Muscle of arm (tissue), 12 donors: ENCODE results near the gene ILDR2. TPM values are rescaled to one million over a fixed set of nuclear protein-coding genes. Genes with fewer than 3 reads are reported as not detected.
A peak's percentile ranks its signal among the peaks of the same experiment; 100 is the strongest.
"Not testable (repeated sequence)": the region's sequence is repeated elsewhere in the genome, so short reads cannot be mapped to it uniquely, and the experiment has no call there.

ENCODE experiments used
- DNase-seq: peaks from one replicate; pipeline ENCODE4 v3.0.0-alpha.2; 2013
- polyA plus RNA-seq, 12 donors: library from polyadenylated mRNA; unstranded; fragments of 120-200 nt; gene quantifications; one replicate each; pipeline ENCODE4 v1.2.1, GENCODE V29; 2013; ENCODE audit not compliant: insufficient read length in 12 of 12

Gene ILDR2
- polyA plus RNA-seq, 12 donors = 1.3 to 5.0 (median 2.0) TPM; not detected in 1

GRCh38 chr1:166889776-166890175 is 85.6 kb downstream of the ILDR2 start:
- no peak for DNase-seq

GRCh38 chr1:166888373-166889111 is 86.8 kb downstream of the ILDR2 start:
- DNase-seq = no peak

DNA sequence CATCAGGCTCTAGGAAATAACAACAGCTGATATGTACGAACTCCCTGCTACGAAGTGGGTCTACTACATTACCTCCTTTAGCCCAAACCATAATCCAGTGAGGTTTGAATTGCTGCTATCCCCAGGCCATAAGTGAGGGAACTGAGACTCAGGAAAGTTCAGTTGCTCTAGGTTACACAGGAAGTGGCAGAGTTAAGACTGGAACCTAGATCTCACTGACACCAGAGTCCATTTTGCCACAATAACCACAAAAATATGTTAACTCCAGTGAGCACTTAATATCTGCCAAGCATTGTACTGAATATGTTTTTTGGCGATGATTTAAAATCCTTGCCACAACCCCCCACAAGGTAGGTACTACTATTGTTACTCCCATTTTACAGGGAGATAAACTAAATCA is 90.4 kb downstream of the ILDR2 start:
- no peak for DNase-seq

DNA sequence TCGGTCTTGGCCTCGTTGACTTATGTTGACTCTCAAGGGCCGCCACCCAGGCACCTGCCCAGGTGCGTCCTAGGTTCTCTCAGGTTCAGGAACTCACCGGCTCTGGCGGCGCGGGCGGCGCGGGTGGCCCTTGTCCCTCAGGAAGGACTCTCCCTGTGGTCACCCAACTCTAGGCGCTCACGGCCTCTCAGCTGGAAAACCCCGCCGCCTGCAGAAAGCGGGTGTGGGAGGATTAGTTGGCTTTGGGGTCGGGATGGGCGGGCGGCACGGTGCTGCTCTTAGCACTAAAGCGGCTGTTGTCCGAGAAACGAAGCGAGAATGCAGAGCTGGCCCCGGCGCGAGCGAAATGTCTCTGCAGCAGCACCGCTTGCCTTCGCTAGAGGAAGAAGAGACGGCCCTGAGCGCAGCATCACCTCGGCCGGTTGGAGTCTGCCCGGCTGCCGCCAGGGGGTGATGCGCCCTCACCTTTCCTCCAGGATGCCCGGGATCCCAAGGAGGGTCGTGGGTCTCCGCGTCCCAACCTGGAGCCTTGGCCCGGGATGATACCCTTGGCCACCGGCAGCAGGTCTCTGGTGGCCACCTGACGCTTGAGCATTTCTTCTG is 91.2 kb downstream of the ILDR2 start:
- DNase-seq = peak; percentile 28

GRCh38 chr1:166882893-166883292 is 92.4 kb downstream of the ILDR2 start:
- DNase-seq = no peak

GRCh38 chr1:166878173-166878917 is 97.0 kb downstream of the ILDR2 start:
- not testable (repeated sequence) for DNase-seq

GRCh38 chr1:166876540-166876838 is 98.9 kb downstream of the ILDR2 start:
- DNase-seq = no peak

GRCh38 chr1:166875734-166876539 is 99.4 kb downstream of the ILDR2 start, which contains the start of gene TADA1:
Gene TADA1 (minus strand): TSS chr1:166876264. CDS start chr1:166876233, 31 bp downstream.
- DNase-seq = peak; percentile 97

DNA sequence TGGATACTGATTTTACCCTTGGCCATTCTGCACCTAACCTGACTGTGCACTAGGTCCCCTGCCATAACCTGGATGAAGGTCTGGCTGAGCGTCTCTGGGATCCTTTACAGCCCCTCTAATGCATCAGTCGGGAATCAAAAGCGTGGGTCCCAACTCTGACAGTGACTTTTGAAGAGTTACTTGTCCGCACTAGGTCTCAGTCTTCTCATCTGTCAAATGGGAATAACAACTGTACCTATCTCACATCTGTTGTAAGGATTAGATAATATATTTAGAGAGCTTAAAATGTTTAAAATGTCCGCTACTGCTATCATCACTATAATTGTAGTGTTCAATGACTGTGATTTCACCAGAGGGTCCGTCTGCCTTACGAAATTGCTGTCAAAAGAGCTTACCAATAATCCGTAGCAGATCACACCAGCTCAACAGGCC is 100.0 kb downstream of the ILDR2 start:
- DNase-seq = peak; percentile 12

DNA sequence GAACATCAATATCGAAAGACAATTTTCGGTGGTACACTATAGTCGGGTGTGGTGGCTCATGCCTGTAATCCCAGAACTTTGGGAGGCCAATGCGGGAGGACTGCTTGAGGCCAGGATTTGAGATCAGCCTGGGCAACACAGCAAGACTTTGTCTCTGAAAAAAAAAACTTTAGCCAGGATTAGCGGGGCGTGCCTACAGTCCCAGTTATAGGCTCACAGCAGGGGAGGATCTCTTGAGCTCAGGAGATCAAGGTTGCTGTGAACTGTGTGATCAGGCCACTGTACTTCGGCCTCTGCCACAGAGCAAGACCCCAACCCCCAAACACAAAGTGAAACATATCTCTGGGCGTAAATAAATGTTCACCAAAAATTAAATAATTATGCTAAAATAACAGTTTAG is 100.9 kb downstream of the ILDR2 start:
- DNase-seq = no peak

DNA sequence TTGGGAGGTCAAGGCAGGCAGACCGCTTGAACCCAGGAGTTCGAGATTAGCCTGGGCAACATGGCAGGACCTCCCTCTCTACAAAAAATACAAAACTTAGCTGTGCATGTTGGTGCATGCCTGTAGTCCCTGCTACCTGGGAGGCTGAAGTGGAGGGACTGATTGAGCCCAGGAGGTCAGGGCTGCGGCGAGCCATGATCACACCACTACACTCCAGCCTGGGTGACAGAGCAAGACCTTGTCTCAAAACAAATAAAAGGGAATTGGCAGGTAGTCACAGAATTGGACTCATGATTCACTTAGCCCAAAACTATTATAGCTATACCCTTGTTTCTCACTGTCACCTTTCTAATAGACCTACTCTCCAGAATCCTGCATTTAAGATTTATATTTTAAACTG is 104.8 kb downstream of the ILDR2 start:
- DNase-seq = no peak

DNA sequence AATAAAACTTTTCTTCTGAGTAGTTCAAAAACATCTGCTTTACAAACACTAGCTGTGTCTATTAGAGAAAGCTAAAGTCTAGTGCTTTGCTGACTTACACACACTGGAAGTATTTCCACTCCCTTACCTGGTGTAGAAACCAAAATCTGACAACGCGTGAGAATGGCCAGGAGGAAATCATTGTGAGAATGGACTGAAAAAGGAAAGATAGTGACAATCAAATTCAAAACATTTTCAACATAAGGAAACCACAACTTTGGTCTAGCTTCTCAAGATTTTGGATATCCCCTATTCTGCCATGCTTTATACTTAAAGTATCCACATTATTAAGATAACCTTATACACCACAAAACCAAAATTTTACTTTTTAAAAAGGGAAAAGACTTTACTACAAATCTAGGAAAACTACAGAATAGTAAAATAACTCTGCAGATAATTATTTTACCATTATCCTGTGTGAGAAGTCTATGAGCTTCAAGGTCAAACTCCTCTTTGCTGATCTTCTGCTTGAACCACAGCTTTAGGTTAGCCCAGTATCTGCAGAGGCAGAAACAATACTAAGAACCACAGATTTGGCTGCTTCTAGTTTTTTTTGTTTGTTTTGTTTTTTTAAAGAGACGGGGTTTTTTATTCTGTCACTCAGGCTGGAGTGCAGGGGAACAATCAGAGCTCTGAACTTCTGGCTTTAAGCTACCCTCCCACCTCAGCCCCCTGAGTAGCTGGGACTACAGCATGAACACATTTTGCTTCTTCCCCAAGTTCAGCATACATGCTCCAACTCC is 105.8 kb downstream of the ILDR2 start:
- no peak for DNase-seq

GRCh38 chr1:166868639-166869038 is 106.7 kb downstream of the ILDR2 start:
- DNase-seq = no peak

DNA sequence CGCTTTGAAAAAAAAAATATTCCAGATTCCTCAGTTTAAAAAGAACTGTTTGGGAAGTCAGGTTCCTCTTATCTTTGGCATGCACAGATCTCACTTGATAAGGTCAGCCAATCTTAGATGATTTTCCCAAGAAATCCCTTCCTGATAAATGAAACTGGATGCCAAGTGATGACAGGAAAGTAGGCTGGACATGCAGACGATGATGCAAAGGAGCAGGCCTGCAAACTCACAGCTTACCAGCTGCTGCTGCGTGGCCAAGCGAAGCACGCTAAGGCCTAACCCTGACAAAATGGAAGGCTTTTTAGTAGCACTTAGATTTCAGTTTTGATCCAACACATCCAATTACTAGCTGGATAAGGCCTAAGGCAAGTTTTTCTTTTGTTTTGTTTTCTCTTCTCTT is 109.4 kb downstream of the ILDR2 start:
- DNase-seq = no peak

GRCh38 chr1:166859597-166859996 is 115.7 kb downstream of the ILDR2 start:
- no peak for DNase-seq

DNA sequence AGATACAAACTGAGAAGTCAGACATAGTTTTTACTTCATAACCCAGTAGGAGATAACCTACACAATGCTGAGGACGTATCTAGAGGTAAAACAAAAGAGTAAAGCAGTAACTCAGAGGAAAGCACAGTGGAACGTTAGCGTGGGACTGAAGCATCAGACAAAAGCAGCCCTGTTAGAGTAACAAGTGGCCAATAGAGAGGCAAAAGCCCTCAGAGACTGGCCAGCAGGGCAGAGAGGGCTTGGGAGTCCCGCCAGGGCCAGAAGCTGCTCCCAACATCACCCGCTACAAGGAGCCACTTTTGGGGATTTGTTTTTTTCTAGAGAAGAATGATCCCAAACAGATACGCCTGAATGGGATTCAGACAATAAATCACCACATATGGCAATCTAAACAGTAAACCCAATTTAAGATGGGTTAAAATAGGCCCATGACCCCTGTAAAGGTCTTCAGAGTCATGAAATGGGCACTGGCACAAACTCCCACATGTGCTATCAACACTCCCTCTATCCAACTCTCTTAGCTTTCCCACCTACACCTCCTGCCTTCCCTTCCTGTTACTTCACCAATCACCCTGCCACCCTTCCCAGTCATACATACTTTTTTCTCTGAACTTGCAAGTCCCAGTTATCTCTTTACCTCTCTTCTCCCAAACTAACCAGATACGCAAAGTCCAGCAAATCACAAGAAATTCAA is 116.5 kb downstream of the ILDR2 start:
- no peak for DNase-seq
